K562 (cell line): ENCODE results near the gene ANKRD11. TPM values are rescaled to one million over a fixed set of nuclear protein-coding genes. Genes with fewer than 3 reads are reported as not detected.

ENCODE experiments used
- ATAC-seq: fragments of 200-7000 bp; cut with Tn5 transposase; 3 replicates; pipeline ENCODE4 v1.9.1; 2020; ENCODE audit warnings: moderate library complexity
- BruUV-seq: library from RNA; stranded (reverse); fragments of 400-500 nt; replicated peaks from 2 replicates; lab custom pipeline; 2021; lab: Mats Ljungman, UMichigan
- CTCF ChIA-PET: fragments of 300-600 bp; formaldehyde crosslinking; extraction: SDS; loops from one replicate; lab custom pipeline; 2021; ENCODE audit warnings: low intra/inter-chr PET ratio; lab: Yijun Ruan, JAX
- POLR2A ChIA-PET: fragments of 300-600, 350-650 bp; sonication (Branson Sonifier 250); formaldehyde crosslinking; extraction: SDS; loops from one replicate; lab custom pipeline; 2021; ENCODE audit warnings: antibody characterized with exemption, inconsistent platforms; lab: Yijun Ruan, JAX
- DNase-seq, 4 experiments: peaks; one replicate each; pipeline versions ENCODE4 v3.0.0 to v3.0.0-alpha.2; 2011 to 2018; ENCODE audit warnings: low spot score in 3 of 4, mixed read lengths in 3 of 4; ENCODE audit errors: extremely low read depth in 1 of 4
- FAIRE-seq: peaks from 2 replicates; lab custom pipeline; 2011; peaks lifted over from hg19 to GRCh38; lab: Jason Lieb, UNC
- H2AFZ ChIP-seq: 2 replicates; pipeline ENCODE4 v1.6.0; 2011; ENCODE audit warnings: low read depth, low read length, control low read depth, inconsistent platforms
- H3K27ac ChIP-seq: fragments of 200-600 bp; 3 replicates; pipeline ENCODE4 v1.8.0; 2011; ENCODE audit warnings: low read depth, mild to moderate bottlenecking, control low read depth, inconsistent platforms, low read length, moderate library complexity, mixed read lengths; ENCODE audit errors: extremely low read depth
- H3K27me3 ChIP-seq, 2 experiments: fragments of 300-600 bp in 1 of 2; 2 replicates in 1 of 2; 3 replicates in 1 of 2; pipeline versions ENCODE4 v1.6.0 to v1.8.0; 2011; ENCODE audit warnings: inconsistent platforms in 2 of 2, low read length in 2 of 2, mild to moderate bottlenecking in 1 of 2, mixed read lengths in 1 of 2, moderate library complexity in 1 of 2; ENCODE audit not compliant: control insufficient read depth in 2 of 2, insufficient read depth in 2 of 2
- H3K36me3 ChIP-seq: fragments of 300-600 bp; 3 replicates; pipeline ENCODE4 v1.8.0; 2011; ENCODE audit warnings: mild to moderate bottlenecking, low read length, inconsistent platforms; ENCODE audit not compliant: control insufficient read depth, insufficient read depth
- H3K4me1 ChIP-seq, 2 experiments: fragments of 200-600 bp in 1 of 2; replicated peaks in 1 of 2; 2 replicates in 1 of 2; 3 replicates in 1 of 2; pipeline versions ENCODE4 v1.5.1 to v1.8.0; 2011; ENCODE audit warnings: inconsistent platforms in 2 of 2, low read length in 2 of 2, mild to moderate bottlenecking in 1 of 2, mixed read lengths in 1 of 2, moderate library complexity in 1 of 2; ENCODE audit not compliant: control insufficient read depth in 2 of 2, insufficient read depth in 2 of 2
- H3K4me2 ChIP-seq: 2 replicates; pipeline ENCODE4 v1.6.1; 2011; ENCODE audit warnings: low read length, control low read depth, inconsistent platforms, mixed read lengths; ENCODE audit not compliant: insufficient read depth
- H3K4me3 ChIP-seq: fragments of 200-600 bp; sonication (generic), shearing (Covaris generic); 2 replicates; pipeline ENCODE4 v1.5.1; 2016; ENCODE audit warnings: control low read depth, inconsistent platforms
- H3K79me2 ChIP-seq: fragments of 200-600 bp; 3 replicates; pipeline ENCODE4 v1.8.0; 2011; ENCODE audit warnings: low read length, inconsistent platforms; ENCODE audit not compliant: control insufficient read depth, insufficient read depth
- H3K9ac ChIP-seq, 2 experiments: 2 replicates each; pipeline versions ENCODE4 v1.6.0 to v1.6.1; 2011; ENCODE audit warnings: low read depth in 2 of 2, low read length in 2 of 2, control low read depth in 1 of 2, inconsistent platforms in 1 of 2, mild to moderate bottlenecking in 1 of 2, mixed read lengths in 1 of 2; ENCODE audit not compliant: insufficient read depth in 1 of 2
- H3K9me1 ChIP-seq: one replicate; pipeline ENCODE4 v1.6.0; 2011; ENCODE audit warnings: inconsistent platforms, mild to moderate bottlenecking, low read length, moderate library complexity; ENCODE audit not compliant: control insufficient read depth, insufficient read depth
- H3K9me3 ChIP-seq: replicated peaks from 2 replicates; pipeline ENCODE4 v1.5.1; 2011; ENCODE audit warnings: low read depth, low read length, inconsistent platforms; ENCODE audit not compliant: control insufficient read depth, insufficient read depth
- H4K20me1 ChIP-seq: replicated peaks from 2 replicates; pipeline ENCODE4 v1.6.1; 2011; ENCODE audit warnings: low read length, inconsistent platforms, mixed read lengths; ENCODE audit not compliant: control insufficient read depth, insufficient read depth
- ESRRB ChIP-seq: fragments of 250-450 bp; sonication (Bioruptor Pico); IDR thresholded peaks from 2 replicates; pipeline ENCODE4 v1.5.0; 2020; ENCODE audit warnings: mild to moderate bottlenecking, moderate library complexity, borderline replicate concordance
- MYC ChIP-seq, 2 experiments: fragments of 250-450 bp in 1 of 2; sonication (Bioruptor Pico) in 1 of 2; IDR thresholded peaks; 2 replicates each; pipeline versions ENCODE4 v1.5.1 to v1.6.1; 2012 to 2021; ENCODE audit warnings: low read depth in 2 of 2, borderline replicate concordance in 1 of 2, improper control_type of control experiment in 1 of 2, low read length in 1 of 2, mild to moderate bottlenecking in 1 of 2, moderate library complexity in 1 of 2
- PHTF2 ChIP-seq: fragments of 250-450 bp; sonication (Bioruptor Pico); IDR thresholded peaks from 2 replicates; pipeline ENCODE4 v1.5.0; 2021; ENCODE audit warnings: mild to moderate bottlenecking
- ZFX ChIP-seq: sonication (generic); formaldehyde crosslinking; IDR thresholded peaks from 2 replicates; pipeline ENCODE4 v1.8.0; 2022; ENCODE audit warnings: mild to moderate bottlenecking, missing genetic modification reagents, moderate library complexity
- ZNF121 ChIP-seq: sonication (generic); formaldehyde crosslinking; conservative IDR thresholded peaks from 2 replicates; pipeline ENCODE4 v1.8.0; 2022; ENCODE audit warnings: missing genetic modification reagents
- ZNF175 ChIP-seq: fragments of 200-800 bp; sonication (Bioruptor generic); IDR thresholded peaks from 2 replicates; pipeline ENCODE4 v1.6.1; 2016; ENCODE audit warnings: low read depth, mild to moderate bottlenecking, missing genetic modification characterization, missing compliant biosample characterization
- ZNF79 ChIP-seq: fragments of 250-450 bp; sonication (Bioruptor Pico); IDR thresholded peaks from 2 replicates; pipeline ENCODE4 v1.4.0; 2020; ENCODE audit warnings: low read depth, mild to moderate bottlenecking, moderate library complexity
- WGBS: fragments of 100-300 bp; shearing (Covaris generic); methylation state at CpG from one replicate; pipeline ENCODE4 v1.1.6; 2016; ENCODE audit warnings: low coverage, mixed read lengths; ENCODE audit not compliant: insufficient coverage; ENCODE audit errors: missing lambda C conversion rate; 5-methylcytosine and 5-hydroxymethylcytosine counted together
- in situ Hi-C: fragments of 300-500 bp; cut with MboI; formaldehyde crosslinking; loops from 4 replicates; pipeline ENCODE4 v1.15.0; 2018; ENCODE audit warnings: inconsistent platforms, mixed read lengths
- intact Hi-C: fragments of 100-400 bp; cut with micrococcal nuclease; formaldehyde crosslinking; loops from 2 replicates; pipeline ENCODE4 v1.14.2; 2022
- polyA plus RNA-seq, 8 experiments: library from polyadenylated mRNA; depleted of rRNA in 4 of 8; stranded (reverse) in 5 of 8; unstranded in 3 of 8; fragments of >200 nt; fragmentation: Nextera tagmentation in 2 of 8; fragmentation: Illumina TruSeq in 1 of 8; extraction: Ambion mirVana in 2 of 8; extraction: Trizol in 1 of 8; gene quantifications; 2 replicates each; pipeline versions ENCODE4 v1.2.1 to v1.2.3, GENCODE V29; 2011 to 2014; ENCODE audit warnings: inconsistent platforms in 1 of 8, missing spikeins in 1 of 8
- total RNA-seq, 7 experiments: library from RNA; depleted of rRNA in 6 of 7; stranded (reverse); fragments of >200 nt in 6 of 7; fragmentation: Illumina TruSeq in 2 of 7; extraction: Trizol in 2 of 7; gene quantifications; 2 replicates each; pipeline versions ENCODE4 v1.2.1 to v1.2.3, GENCODE V29; 2011 to 2021; ENCODE audit warnings: low replicate concordance in 1 of 7

Gene ANKRD11
- total and polyA plus RNA-seq, 9 of the 15 experiments (the other 6 are each of a cell fraction or from before 2014, with no cell fraction given) = 4.7 to 126 (median 31.7) TPM

DNA sequence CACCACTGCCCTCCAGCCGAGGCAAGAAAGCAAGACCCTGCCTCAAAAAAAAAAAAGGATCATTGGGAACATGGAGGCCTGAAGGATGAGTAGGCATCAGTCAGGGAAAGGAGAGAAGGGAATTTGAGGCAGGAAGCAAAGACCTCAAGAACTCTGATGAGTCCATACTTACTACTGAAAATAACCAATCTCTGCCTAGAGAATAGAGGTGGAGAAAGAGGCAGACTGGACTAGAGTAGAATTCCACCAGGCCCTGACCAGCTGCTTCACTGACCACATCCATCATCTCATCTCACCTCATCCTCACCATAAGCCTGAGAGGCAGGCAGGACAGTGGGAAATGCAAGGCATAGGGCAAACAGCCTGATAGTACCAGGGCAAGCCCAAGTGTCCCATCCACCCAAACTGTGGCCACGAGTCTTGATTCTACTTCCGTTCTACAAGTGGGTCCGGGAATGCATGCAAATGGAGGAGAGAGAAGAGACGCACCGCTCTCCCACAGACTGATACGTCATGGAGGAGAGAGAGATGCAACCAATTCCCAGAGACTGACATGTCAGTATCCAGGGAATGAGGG lies 17.1 kb downstream of the ANKRD11 start:
- no peak overlapping the region for H3K4me3 ChIP-seq
- H3K36me3 ChIP-seq = peaks cover 19% of the 10 kb centered on the region; the same call in 2 of the 3 replicates
- H2AFZ ChIP-seq = no peak overlapping the region
- intact Hi-C loops (no loop called here), in situ Hi-C loops (no loop called here)
- POLR2A ChIA-PET = interaction anchor here (0.5 to 1.9 kb wide), 8 partner anchors 8 to 104 kb away, joined by 3 to 14 read pairs (median 4); no protein-coding TSS in a partner anchor
- H3K27ac ChIP-seq = no peak overlapping the region
- H4K20me1 ChIP-seq = peaks cover 75% of the 10 kb centered on the region
- H3K9ac ChIP-seq = peak overlapping the region in 1 of 2 experiments; percentile 73; a peak in 2 of 4 replicates
- WGBS = 80% methylated on average over 7 of the region's 7 CpGs
- peaks cover 99% of the 10 kb centered on the region for H3K79me2 ChIP-seq
- H3K4me2 ChIP-seq = no peak overlapping the region
- no peaks in the 10 kb centered on the region for H3K27me3 ChIP-seq
- CTCF ChIA-PET = no interaction called here
- H3K9me3 ChIP-seq = no peaks in the 10 kb centered on the region
- H3K9me1 ChIP-seq = peaks cover 24% of the 10 kb centered on the region
- peaks cover 23 to 42% of the 10 kb centered on the region in 2 experiments for H3K4me1 ChIP-seq
- TF ChIP-seq ZFX (0 out of 2 replicates have a peak, but pooled peaks have one; percentile 7), ESRRB (CRISPR knock-in tag) (no peak)
- DNase-seq (no peak), ATAC-seq (no peak), FAIRE-seq (no peak)
- no TSS peak for BruUV-seq

DNA sequence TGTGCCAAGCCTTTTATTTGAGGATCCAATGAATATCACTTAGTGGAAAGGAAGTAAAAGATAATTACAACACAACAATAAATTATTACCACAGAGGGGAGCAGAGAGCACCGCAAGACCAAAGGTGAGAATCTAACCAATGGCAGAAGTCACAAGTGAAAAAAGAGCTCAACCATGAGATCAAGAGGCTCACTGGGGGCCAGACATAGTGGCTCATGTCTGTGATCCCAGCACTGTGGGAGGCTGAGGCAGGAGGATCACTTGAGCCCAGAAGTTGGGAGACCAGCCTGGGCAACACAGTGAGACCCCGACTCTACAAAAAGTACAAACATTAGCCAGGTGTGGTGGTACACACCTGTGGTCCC lies 17.7 kb downstream of the ANKRD11 start:
- peaks cover 22% of the 10 kb centered on the region; the same call in 2 of the 3 replicates for H3K36me3 ChIP-seq
- H3K27me3 ChIP-seq = no peaks in the 10 kb centered on the region
- peaks cover 76% of the 10 kb centered on the region for H4K20me1 ChIP-seq
- ChIA-PET POLR2A (interaction anchor here (0.7 to 1.9 kb wide), 7 partner anchors 8 to 233 kb away, joined by 3 to 14 read pairs (median 3); no protein-coding TSS in a partner anchor), CTCF (no interaction called here)
- no peak for FAIRE-seq
- H3K9me3 ChIP-seq = no peaks in the 10 kb centered on the region
- H3K4me3 ChIP-seq = no peak overlapping the region
- WGBS = 80% methylated on average over 2 of the region's 2 CpGs
- no peak overlapping the region for H3K9ac ChIP-seq
- ATAC-seq = no peak
- DNase-seq = no peak
- peaks cover 23 to 38% of the 10 kb centered on the region in 2 experiments for H3K4me1 ChIP-seq
- in situ Hi-C loops (no loop called here), intact Hi-C loops (no loop called here)
- H3K4me2 ChIP-seq = no peak overlapping the region
- peaks cover 24% of the 10 kb centered on the region for H3K9me1 ChIP-seq
- H3K79me2 ChIP-seq = peaks cover 99% of the 10 kb centered on the region
- no peak overlapping the region for H2AFZ ChIP-seq
- TF ChIP-seq ZNF121 (CRISPR knock-in tag) (peak; percentile 50; the same call in 1 of the 2 replicates), MYC (IDR thresholded peaks at IDR 0.05; ENCODE audit: low read depth, low read length) (no peak), MYC (CRISPR knock-in tag; IDR thresholded peaks at IDR 0.05; ENCODE audit: borderline replicate concordance, low read depth) (no peak), ZNF175 (CRISPR knock-in tag) (no peak), ZNF79 (CRISPR knock-in tag) (no peak), PHTF2 (CRISPR knock-in tag) (no peak)
- TF ChIP-seq, all 486 proteins: peak for 1
- no TSS peak for BruUV-seq
- no peak overlapping the region for H3K27ac ChIP-seq
